ENCODE data around the gene ZGPAT. TPM values are rescaled to one million over a fixed set of nuclear protein-coding genes. Genes with fewer than 3 reads are reported as not detected.
A peak's percentile ranks its signal among the peaks of the same experiment; 100 is the strongest.

Gene ZGPAT
- total RNA-seq, 1 experiment from 2014 or later: 48.4 TPM

DNA sequence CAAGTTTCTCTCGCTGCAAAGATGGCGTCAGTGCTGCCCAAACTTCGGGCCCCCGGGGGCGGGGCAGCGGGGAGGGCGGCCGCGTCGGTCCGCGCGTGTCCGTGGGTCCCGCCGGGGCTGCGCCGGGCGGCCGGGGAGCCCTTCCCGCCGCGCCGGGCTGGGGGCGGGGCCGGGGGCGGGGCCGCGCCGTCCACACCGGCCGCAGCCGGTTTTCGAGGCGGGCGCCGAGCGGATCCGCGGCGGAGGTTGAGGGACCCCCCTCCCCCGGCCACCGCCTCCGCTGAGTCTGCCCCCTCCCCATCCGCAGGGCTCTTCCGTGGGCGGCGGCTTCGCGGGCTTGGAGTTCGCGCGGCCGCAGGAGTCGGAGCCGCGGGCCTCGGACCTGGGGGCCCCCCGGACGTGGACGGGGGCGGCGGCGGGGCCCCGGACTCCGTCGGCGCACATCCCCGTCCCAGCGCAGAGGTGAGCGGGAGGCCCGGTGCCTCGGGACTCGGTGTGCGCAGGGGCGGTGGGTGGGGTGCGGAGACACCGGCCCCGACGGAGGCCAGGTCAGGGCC lies 32.3 kb downstream of the ZGPAT start:
- no peaks in the 10 kb centered on the region for H3K4me1 Mint-ChIP-seq (ENCODE audit: low read depth, unreplicated experiment)
- H3K4me3 Mint-ChIP-seq (ENCODE audit: low read depth, unreplicated experiment): peak overlapping the region; percentile 72
- CTCF ChIA-PET: interaction anchor here (1.2 to 1.6 kb wide), 8 partner anchors 33 to 240 kb away, joined by 4 to 12 read pairs (median 4); partner anchors contain the start of genes ARFRP1, SAMD10, TPD52L2 and ZGPAT
- TF ChIP-seq, protein P1, sequence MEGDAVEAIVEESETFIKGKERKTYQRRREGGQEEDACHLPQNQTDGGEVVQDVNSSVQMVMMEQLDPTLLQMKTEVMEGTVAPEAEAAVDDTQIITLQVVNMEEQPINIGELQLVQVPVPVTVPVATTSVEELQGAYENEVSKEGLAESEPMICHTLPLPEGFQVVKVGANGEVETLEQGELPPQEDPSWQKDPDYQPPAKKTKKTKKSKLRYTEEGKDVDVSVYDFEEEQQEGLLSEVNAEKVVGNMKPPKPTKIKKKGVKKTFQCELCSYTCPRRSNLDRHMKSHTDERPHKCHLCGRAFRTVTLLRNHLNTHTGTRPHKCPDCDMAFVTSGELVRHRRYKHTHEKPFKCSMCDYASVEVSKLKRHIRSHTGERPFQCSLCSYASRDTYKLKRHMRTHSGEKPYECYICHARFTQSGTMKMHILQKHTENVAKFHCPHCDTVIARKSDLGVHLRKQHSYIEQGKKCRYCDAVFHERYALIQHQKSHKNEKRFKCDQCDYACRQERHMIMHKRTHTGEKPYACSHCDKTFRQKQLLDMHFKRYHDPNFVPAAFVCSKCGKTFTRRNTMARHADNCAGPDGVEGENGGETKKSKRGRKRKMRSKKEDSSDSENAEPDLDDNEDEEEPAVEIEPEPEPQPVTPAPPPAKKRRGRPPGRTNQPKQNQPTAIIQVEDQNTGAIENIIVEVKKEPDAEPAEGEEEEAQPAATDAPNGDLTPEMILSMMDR (IDR thresholded peaks at IDR 0.05; ENCODE audit: unreplicated experiment): no peak
- H3K36me3 Mint-ChIP-seq (ENCODE audit: insufficient read depth, unreplicated experiment): peaks cover 70% of the 10 kb centered on the region
- peak; percentile 67 for DNase-seq
- intact Hi-C loops (cut with micrococcal nuclease; ENCODE audit: unreplicated experiment): no loop called here
- BruUV-seq (replicated peaks): no TSS peak
- H3K27ac Mint-ChIP-seq (ENCODE audit: unreplicated experiment): no peak overlapping the region
- H3K9me3 Mint-ChIP-seq (ENCODE audit: low read depth, unreplicated experiment): no peaks in the 10 kb centered on the region
- H3K27me3 Mint-ChIP-seq (ENCODE audit: unreplicated experiment): no peaks in the 10 kb centered on the region

DNA sequence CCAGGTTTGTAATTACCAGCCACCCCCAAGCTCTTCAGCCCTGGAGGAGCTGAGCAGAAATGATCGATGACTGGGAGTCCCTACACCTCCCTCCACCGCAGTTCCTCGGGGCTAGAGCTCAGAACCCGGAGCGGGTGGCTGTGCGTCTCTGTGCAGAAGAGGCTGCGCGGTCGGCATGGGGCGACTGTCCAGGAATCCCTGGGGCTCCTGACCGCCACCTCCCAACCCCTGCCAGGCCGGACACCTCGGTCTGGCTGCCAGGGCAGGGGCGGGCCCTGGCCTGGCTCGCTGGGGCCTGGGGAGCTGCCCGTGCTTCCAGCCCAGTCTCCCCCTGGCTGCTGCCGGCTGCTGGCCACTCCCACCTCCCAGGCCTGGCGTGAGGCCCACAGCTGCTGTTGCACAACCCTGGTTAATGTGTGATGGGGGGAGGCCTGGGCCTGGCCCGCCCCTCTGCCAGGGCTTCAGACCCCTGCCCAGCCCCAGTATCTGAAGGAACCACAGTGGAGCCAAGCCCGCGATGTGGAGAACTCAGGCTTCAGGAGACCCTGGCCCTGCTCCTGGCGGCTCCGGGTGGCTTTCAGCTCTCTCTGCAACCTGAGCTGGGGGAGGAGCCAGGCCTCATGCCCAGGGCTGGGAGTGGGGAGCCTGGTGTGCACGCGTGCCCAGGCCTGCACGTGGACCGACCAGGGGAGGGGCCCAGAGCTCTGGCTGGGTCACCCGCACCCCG lies 33.0 kb downstream of the ZGPAT start:
- intact Hi-C loops (cut with micrococcal nuclease; ENCODE audit: unreplicated experiment): no loop called here
- peaks cover 63% of the 10 kb centered on the region for H3K36me3 Mint-ChIP-seq (ENCODE audit: insufficient read depth, unreplicated experiment)
- CTCF ChIA-PET: interaction anchor here (0.6 to 1.6 kb wide), 11 partner anchors 10 to 334 kb away, joined by 3 to 12 read pairs (median 4); partner anchors contain the start of genes ARFRP1, SAMD10, TPD52L2 and ZGPAT
- no TSS peak for BruUV-seq (replicated peaks)
- H3K27me3 Mint-ChIP-seq (ENCODE audit: unreplicated experiment): no peaks in the 10 kb centered on the region
- H3K27ac Mint-ChIP-seq (ENCODE audit: unreplicated experiment): peak overlapping the region; percentile 64
- TF ChIP-seq, protein P1 (IDR thresholded peaks at IDR 0.05; ENCODE audit: unreplicated experiment): peak; percentile 38
- H3K4me3 Mint-ChIP-seq (ENCODE audit: low read depth, unreplicated experiment): peak overlapping the region; percentile 72
- no peaks in the 10 kb centered on the region for H3K4me1 Mint-ChIP-seq (ENCODE audit: low read depth, unreplicated experiment)
- H3K9me3 Mint-ChIP-seq (ENCODE audit: low read depth, unreplicated experiment): no peaks in the 10 kb centered on the region
- DNase-seq: peak; percentile 98

DNA sequence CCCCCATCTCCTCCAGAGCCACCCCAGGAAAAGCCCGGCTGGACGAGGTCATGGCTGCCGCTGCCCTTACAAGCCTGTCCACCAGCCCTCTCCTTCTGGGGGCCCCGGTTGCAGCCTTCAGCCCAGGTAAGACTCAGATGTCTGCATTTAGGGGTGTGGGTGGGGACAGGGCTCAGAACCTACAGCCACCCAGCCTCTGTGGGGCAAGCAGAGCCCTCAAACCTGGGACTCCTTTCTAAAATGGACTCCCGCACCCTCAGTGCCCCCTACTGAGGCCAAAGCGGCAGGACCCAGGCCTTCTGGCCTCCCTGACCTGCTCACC lies 33.5 kb downstream of the ZGPAT start:
- Mint-ChIP-seq H3K4me1 (ENCODE audit: low read depth, unreplicated experiment) (no peaks in the 10 kb centered on the region), H3K9me3 (ENCODE audit: low read depth, unreplicated experiment) (no peaks in the 10 kb centered on the region), H3K36me3 (ENCODE audit: insufficient read depth, unreplicated experiment) (peaks cover 58% of the 10 kb centered on the region), H3K4me3 (ENCODE audit: low read depth, unreplicated experiment) (peak overlapping the region; percentile 72), H3K27ac (ENCODE audit: unreplicated experiment) (peak overlapping the region; percentile 64), H3K27me3 (ENCODE audit: unreplicated experiment) (no peaks in the 10 kb centered on the region)
- TF ChIP-seq, protein P1 (IDR thresholded peaks at IDR 0.05; ENCODE audit: unreplicated experiment): no peak
- intact Hi-C loops (cut with micrococcal nuclease; ENCODE audit: unreplicated experiment): no loop called here
- DNase-seq: no peak
- CTCF ChIA-PET: interaction anchor here (0.6 to 1.6 kb wide), 11 partner anchors 9 to 334 kb away, joined by 3 to 12 read pairs (median 4); partner anchors contain the start of genes ARFRP1, SAMD10, TPD52L2 and ZGPAT
- BruUV-seq (replicated peaks): no TSS peak

DNA sequence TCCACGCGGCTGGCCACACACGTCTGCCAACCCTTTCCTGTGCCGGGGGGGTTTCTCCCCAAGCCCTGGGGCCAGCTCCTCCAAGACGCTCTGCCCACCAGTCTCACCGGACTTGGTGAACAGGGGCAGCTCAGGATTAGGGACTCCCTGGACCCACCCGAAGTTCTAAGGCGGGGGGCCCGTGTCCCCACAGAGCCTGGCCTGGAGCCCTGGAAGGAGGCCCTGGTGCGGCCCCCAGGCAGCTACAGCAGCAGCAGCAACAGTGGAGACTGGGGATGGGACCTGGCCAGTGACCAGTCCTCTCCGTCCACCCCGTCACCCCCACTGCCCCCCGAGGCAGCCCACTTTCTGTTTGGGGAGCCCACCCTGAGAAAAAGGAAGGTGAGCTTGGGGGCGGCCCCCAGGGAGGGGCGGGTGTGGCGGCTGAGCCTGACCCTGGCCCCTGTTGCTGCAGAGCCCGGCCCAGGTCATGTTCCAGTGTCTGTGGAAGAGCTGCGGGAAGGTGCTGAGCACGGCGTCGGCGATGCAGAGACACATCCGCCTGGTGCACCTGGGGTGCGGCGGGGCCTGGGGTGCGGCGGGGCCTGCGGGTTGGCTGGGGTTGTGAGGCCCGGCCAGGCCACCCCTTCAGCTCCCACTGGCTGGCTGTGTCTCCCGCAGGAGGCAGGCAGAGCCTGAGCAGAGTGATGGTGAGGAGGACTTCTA lies 34.0 kb downstream of the ZGPAT start:
- H3K36me3 Mint-ChIP-seq (ENCODE audit: insufficient read depth, unreplicated experiment): peaks cover 53% of the 10 kb centered on the region
- no peaks in the 10 kb centered on the region for H3K27me3 Mint-ChIP-seq (ENCODE audit: unreplicated experiment)
- intact Hi-C loops (cut with micrococcal nuclease; ENCODE audit: unreplicated experiment): no loop called here
- TF ChIP-seq, protein P1 (IDR thresholded peaks at IDR 0.05; ENCODE audit: unreplicated experiment): no peak
- BruUV-seq (replicated peaks): no TSS peak
- DNase-seq: no peak
- CTCF ChIA-PET: interaction anchor here (0.9 to 1.6 kb wide), 7 partner anchors 9 to 204 kb away, joined by 3 to 12 read pairs (median 4); partner anchors contain the start of gene TPD52L2
- H3K4me1 Mint-ChIP-seq (ENCODE audit: low read depth, unreplicated experiment): no peaks in the 10 kb centered on the region
- H3K27ac Mint-ChIP-seq (ENCODE audit: unreplicated experiment): no peak overlapping the region
- H3K4me3 Mint-ChIP-seq (ENCODE audit: low read depth, unreplicated experiment): peak overlapping the region; percentile 72
- H3K9me3 Mint-ChIP-seq (ENCODE audit: low read depth, unreplicated experiment): no peaks in the 10 kb centered on the region
